ENCODE data around the gene MTUS2. TPM values are rescaled to one million over a fixed set of nuclear protein-coding genes. Genes with fewer than 3 reads are reported as not detected.

MTUS2 gene
- total and polyA plus RNA-seq, 2 experiments from 2014 or later, result 0.27 to 0.38 TPM

DNA sequence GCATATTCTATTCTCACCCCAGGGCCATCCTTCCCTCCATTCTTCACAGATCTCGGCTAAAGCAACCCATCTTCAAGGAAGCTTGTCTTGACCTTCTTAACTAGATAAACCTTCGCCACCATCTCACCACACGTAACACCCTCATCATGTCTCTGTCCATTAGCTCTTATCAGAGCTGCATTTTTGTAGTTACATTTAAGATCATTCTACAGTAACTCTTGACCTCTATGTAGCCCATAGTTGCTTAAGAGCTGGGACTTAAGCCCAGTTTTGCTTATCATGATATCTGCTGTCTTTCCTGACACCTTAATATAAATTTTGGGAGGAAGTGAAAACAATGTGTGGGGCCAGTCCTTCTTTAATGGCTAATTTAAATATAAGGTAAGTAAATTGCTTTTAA is 345.1 kb downstream of the MTUS2 start:
- H3K27ac ChIP-seq (ENCODE audit: low read depth), result no peak overlapping the region
- no peaks in the 10 kb centered on the region for H4K20me1 ChIP-seq (replicated peaks; ENCODE audit: insufficient read depth)
- no peaks in the 10 kb centered on the region for H3K9me2 ChIP-seq (ENCODE audit: insufficient read depth)
- H3K27me3 Mint-ChIP-seq (ENCODE audit: insufficient read depth, low read depth, poor library complexity), result no peaks in the 10 kb centered on the region
- ATAC-seq (no peak), DNase-seq (ENCODE audit: low spot score) (no peak)
- H3K9me3 Mint-ChIP-seq, result no peaks in the 10 kb centered on the region
- no peaks in the 10 kb centered on the region for H3K36me3 ChIP-seq (ENCODE audit: insufficient read depth)
- no peak overlapping the region for H2AFZ ChIP-seq
- TF ChIP-seq, protein P1, sequence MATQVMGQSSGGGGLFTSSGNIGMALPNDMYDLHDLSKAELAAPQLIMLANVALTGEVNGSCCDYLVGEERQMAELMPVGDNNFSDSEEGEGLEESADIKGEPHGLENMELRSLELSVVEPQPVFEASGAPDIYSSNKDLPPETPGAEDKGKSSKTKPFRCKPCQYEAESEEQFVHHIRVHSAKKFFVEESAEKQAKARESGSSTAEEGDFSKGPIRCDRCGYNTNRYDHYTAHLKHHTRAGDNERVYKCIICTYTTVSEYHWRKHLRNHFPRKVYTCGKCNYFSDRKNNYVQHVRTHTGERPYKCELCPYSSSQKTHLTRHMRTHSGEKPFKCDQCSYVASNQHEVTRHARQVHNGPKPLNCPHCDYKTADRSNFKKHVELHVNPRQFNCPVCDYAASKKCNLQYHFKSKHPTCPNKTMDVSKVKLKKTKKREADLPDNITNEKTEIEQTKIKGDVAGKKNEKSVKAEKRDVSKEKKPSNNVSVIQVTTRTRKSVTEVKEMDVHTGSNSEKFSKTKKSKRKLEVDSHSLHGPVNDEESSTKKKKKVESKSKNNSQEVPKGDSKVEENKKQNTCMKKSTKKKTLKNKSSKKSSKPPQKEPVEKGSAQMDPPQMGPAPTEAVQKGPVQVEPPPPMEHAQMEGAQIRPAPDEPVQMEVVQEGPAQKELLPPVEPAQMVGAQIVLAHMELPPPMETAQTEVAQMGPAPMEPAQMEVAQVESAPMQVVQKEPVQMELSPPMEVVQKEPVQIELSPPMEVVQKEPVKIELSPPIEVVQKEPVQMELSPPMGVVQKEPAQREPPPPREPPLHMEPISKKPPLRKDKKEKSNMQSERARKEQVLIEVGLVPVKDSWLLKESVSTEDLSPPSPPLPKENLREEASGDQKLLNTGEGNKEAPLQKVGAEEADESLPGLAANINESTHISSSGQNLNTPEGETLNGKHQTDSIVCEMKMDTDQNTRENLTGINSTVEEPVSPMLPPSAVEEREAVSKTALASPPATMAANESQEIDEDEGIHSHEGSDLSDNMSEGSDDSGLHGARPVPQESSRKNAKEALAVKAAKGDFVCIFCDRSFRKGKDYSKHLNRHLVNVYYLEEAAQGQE (IDR thresholded peaks at IDR 0.05; ENCODE audit: unreplicated experiment), result no peak
- TF ChIP-seq, protein P2, sequence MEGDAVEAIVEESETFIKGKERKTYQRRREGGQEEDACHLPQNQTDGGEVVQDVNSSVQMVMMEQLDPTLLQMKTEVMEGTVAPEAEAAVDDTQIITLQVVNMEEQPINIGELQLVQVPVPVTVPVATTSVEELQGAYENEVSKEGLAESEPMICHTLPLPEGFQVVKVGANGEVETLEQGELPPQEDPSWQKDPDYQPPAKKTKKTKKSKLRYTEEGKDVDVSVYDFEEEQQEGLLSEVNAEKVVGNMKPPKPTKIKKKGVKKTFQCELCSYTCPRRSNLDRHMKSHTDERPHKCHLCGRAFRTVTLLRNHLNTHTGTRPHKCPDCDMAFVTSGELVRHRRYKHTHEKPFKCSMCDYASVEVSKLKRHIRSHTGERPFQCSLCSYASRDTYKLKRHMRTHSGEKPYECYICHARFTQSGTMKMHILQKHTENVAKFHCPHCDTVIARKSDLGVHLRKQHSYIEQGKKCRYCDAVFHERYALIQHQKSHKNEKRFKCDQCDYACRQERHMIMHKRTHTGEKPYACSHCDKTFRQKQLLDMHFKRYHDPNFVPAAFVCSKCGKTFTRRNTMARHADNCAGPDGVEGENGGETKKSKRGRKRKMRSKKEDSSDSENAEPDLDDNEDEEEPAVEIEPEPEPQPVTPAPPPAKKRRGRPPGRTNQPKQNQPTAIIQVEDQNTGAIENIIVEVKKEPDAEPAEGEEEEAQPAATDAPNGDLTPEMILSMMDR (conservative IDR thresholded peaks at IDR 0.05; ENCODE audit: low read depth in 2 of 2), result no peak
- TF ChIP-seq NANOG (IDR thresholded peaks at IDR 0.05; ENCODE audit: borderline replicate concordance), result no peak
- no peak for TF ChIP-seq CREB1 (CRISPR knock-in tag; IDR thresholded peaks at IDR 0.05; ENCODE audit: low read depth)
- no peak for TF ChIP-seq JUNB (IDR thresholded peaks at IDR 0.05; ENCODE audit: unreplicated experiment)
- no peak for TF ChIP-seq ZNF331 (CRISPR knock-in tag; IDR thresholded peaks at IDR 0.05; ENCODE audit: low read depth)
- TF ChIP-seq, protein P3, sequence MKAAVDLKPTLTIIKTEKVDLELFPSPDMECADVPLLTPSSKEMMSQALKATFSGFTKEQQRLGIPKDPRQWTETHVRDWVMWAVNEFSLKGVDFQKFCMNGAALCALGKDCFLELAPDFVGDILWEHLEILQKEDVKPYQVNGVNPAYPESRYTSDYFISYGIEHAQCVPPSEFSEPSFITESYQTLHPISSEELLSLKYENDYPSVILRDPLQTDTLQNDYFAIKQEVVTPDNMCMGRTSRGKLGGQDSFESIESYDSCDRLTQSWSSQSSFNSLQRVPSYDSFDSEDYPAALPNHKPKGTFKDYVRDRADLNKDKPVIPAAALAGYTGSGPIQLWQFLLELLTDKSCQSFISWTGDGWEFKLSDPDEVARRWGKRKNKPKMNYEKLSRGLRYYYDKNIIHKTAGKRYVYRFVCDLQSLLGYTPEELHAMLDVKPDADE (IDR thresholded peaks at IDR 0.05), result no peak
- TF ChIP-seq EZH2 (IDR thresholded peaks at IDR 0.05; ENCODE audit: low read depth, unreplicated experiment), result no peak
- TF ChIP-seq EZH2phosphoT487 (IDR thresholded peaks at IDR 0.05; ENCODE audit: unreplicated experiment), result no peak
- TF ChIP-seq STAT1 (IDR thresholded peaks at IDR 0.05; ENCODE audit: unreplicated experiment), result no peak
- no peak for TF ChIP-seq POLR2AphosphoS5 (IDR thresholded peaks at IDR 0.05; ENCODE audit: low read depth)
- no peak overlapping the region for H3K4me3 ChIP-seq
- H3K4me1 Mint-ChIP-seq, result peaks cover 4% of the 10 kb centered on the region; the same call in 1 of the 3 replicates
- no peaks in the 10 kb centered on the region for H3F3A ChIP-seq (replicated peaks; ENCODE audit: low read depth)
- no peak overlapping the region for H3K27ac Mint-ChIP-seq
- no peaks in the 10 kb centered on the region for H3K79me2 ChIP-seq (replicated peaks; ENCODE audit: insufficient read depth)
- no peaks in the 10 kb centered on the region for H3K36me3 Mint-ChIP-seq (ENCODE audit: low read depth)
- no peak overlapping the region for H3K4me2 ChIP-seq
- no peaks in the 10 kb centered on the region for H3K4me1 ChIP-seq (ENCODE audit: insufficient read depth)
- no peak overlapping the region for H3K4me3 Mint-ChIP-seq
- H3K27me3 ChIP-seq (ENCODE audit: insufficient read depth), result no peaks in the 10 kb centered on the region
